ENCODE results near the gene AFG1L. TPM values are rescaled to one million over a fixed set of nuclear protein-coding genes. Genes with fewer than 3 reads are reported as not detected.

The AFG1L gene
- total RNA-seq, 1 donor from 2014 or later, result 8.2 TPM

DNA sequence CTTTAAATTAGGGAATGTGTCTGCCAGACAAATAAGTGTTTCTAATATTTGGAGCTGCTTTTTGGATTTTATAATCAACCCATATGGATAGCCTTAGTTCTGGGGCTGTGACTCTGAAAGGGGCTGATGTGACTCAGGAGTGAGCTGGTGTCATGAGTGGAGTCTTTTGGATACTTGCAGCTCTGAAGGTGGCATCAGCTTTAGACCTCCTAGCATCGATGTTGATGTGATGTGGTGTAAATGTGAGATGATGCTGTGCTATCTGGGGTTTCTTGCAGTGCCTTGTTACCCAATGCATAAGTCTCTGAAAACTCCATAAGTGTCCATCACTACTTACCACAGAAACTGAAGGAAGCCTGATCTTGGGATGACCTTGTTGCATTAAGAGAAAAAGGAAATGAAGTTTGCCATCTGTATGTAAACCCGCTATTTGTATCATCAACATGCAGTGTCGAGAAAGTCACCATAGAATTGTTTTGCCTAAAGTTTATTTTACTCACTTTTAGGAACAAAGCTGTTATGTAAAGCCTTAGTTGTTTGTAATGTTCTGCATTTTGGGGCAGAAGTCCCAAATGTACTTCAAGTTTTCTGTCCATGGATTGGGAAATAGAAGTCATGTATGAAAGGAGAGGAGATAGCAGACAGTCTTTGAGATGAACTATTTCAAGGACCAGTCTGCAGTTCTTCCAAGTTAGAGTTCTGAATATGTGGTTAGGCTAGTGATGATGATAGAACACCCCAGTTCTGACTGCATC lies 273.9 kb downstream of the AFG1L start:
- no peak overlapping the region for H3K27ac Mint-ChIP-seq (ENCODE audit: unreplicated experiment)
- no peaks in the 10 kb centered on the region for H3K9me3 Mint-ChIP-seq
- DNase-seq (ENCODE audit: low read depth, low spot score), result no peak
- H3K27me3 Mint-ChIP-seq (ENCODE audit: low read depth), result peaks cover 15% of the 10 kb centered on the region
- H3K36me3 Mint-ChIP-seq (ENCODE audit: low read depth), result peaks cover 17% of the 10 kb centered on the region
- TF ChIP-seq, protein P1, sequence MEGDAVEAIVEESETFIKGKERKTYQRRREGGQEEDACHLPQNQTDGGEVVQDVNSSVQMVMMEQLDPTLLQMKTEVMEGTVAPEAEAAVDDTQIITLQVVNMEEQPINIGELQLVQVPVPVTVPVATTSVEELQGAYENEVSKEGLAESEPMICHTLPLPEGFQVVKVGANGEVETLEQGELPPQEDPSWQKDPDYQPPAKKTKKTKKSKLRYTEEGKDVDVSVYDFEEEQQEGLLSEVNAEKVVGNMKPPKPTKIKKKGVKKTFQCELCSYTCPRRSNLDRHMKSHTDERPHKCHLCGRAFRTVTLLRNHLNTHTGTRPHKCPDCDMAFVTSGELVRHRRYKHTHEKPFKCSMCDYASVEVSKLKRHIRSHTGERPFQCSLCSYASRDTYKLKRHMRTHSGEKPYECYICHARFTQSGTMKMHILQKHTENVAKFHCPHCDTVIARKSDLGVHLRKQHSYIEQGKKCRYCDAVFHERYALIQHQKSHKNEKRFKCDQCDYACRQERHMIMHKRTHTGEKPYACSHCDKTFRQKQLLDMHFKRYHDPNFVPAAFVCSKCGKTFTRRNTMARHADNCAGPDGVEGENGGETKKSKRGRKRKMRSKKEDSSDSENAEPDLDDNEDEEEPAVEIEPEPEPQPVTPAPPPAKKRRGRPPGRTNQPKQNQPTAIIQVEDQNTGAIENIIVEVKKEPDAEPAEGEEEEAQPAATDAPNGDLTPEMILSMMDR (conservative IDR thresholded peaks at IDR 0.05), result no peak
- H3K4me3 Mint-ChIP-seq, result no peak overlapping the region
- peaks cover 39% of the 10 kb centered on the region for H3K4me1 Mint-ChIP-seq

GRCh38 chr6:108570517-108570916 lies 275.7 kb downstream of the AFG1L start:
- Mint-ChIP-seq H3K4me1 (peaks cover 21% of the 10 kb centered on the region), H3K27ac (ENCODE audit: unreplicated experiment) (no peak overlapping the region), H3K9me3 (no peaks in the 10 kb centered on the region), H3K27me3 (ENCODE audit: low read depth) (no peaks in the 10 kb centered on the region), H3K4me3 (no peak overlapping the region), H3K36me3 (ENCODE audit: low read depth) (peaks cover 17% of the 10 kb centered on the region)
- DNase-seq (ENCODE audit: low read depth, low spot score), result no peak
- TF ChIP-seq, protein P1 (conservative IDR thresholded peaks at IDR 0.05), result no peak

DNA sequence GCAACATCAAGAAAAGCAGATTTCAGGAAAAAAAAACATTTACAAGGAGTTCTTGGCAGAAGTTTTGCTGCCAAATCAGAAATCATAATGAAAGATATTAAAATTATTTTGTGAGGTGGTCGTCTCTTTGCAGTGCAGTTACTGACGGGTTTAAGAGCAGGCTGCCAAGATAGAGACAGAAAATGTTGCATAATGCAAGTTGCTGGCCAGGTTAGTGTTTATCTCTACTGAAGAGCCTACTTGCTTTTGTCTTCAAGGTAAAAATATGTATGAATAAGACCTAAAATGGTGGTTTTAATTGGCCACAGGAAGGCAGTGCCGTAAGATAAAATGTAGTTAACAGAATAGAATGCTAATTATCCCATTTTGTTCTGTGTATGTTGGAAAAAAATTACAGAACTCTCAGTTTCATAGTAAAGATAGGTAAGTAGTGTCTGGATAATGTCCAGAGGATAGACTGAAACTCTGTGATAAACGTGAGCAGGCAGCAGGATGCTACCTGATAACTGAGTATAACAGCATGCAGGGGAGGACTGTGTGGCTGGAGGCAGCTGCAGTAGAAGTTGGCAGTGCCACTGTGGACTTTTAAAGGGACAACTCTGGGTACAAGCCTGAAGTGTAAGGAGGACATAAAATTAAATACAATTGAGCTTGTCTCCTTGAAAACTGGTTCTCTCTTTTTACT lies 279.7 kb downstream of the AFG1L start:
- H3K9me3 Mint-ChIP-seq, result no peaks in the 10 kb centered on the region
- H3K36me3 Mint-ChIP-seq (ENCODE audit: low read depth), result peaks cover 16% of the 10 kb centered on the region
- H3K27ac Mint-ChIP-seq (ENCODE audit: unreplicated experiment), result no peak overlapping the region
- H3K4me3 Mint-ChIP-seq, result no peak overlapping the region
- TF ChIP-seq, protein P1 (conservative IDR thresholded peaks at IDR 0.05), result no peak
- H3K4me1 Mint-ChIP-seq, result peaks cover 16% of the 10 kb centered on the region
- no peaks in the 10 kb centered on the region for H3K27me3 Mint-ChIP-seq (ENCODE audit: low read depth)
- DNase-seq (ENCODE audit: low read depth, low spot score), result no peak

Other genes with a start within 250 kb of the AFG1L start
- gene OSTM1, start 220.3 kb upstream of the AFG1L start, total RNA-seq, result 19.9 and 20.4 TPM in 2 replicates
- not detected in 2 replicates for gene NR2E1, start 129.0 kb upstream of the AFG1L start, total RNA-seq
- gene SNX3, start 34.0 kb upstream of the AFG1L start, total RNA-seq, result 71.0 and 75.6 TPM in 2 replicates